Subcutaneous adipose tissue (tissue), 4 donors: ENCODE measurements around the gene INPP4A. TPM values are rescaled to one million over a fixed set of nuclear protein-coding genes. Genes with fewer than 3 reads are reported as not detected.

ENCODE experiments used
- total RNA-seq, 4 donors: library from RNA; depleted of rRNA; stranded (reverse); fragments of >200 nt; gene quantifications; one replicate each; pipeline ENCODE4 v1.1.0, GENCODE V29; 2016
- TF ChIP-seq, protein P1 (sequence below): fragments of 450-650 bp; IDR thresholded peaks from one replicate; pipeline ENCODE4 v1.5.1; 2016; ENCODE audit warnings: low read depth, mild to moderate bottlenecking, control low read depth, antibody characterized with exemption, moderate library complexity

The INPP4A gene
- total RNA-seq, 4 donors from 2014 or later = 18.9 to 38.2 (median 22.0) TPM

DNA sequence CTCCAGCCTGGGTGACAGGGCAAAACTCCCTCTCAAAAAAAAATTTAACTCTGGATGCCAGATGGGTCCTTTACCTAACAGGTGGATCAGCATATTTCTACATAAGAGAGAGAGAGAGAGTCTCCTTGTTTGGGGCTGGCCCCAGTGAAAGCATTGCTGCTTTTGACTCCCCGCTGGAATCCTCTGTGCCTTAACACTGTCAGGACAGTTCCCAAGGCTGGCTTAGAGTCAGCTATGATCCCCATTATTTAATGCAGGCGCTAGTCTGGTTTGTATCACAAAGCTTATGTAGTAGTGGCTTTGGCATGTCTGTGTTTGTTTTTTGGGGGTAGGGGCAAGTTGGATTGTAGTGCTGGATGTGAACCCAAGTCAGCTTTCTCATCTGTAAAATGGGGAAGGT is 9.4 kb downstream of the INPP4A start:
- TF ChIP-seq, protein P1, sequence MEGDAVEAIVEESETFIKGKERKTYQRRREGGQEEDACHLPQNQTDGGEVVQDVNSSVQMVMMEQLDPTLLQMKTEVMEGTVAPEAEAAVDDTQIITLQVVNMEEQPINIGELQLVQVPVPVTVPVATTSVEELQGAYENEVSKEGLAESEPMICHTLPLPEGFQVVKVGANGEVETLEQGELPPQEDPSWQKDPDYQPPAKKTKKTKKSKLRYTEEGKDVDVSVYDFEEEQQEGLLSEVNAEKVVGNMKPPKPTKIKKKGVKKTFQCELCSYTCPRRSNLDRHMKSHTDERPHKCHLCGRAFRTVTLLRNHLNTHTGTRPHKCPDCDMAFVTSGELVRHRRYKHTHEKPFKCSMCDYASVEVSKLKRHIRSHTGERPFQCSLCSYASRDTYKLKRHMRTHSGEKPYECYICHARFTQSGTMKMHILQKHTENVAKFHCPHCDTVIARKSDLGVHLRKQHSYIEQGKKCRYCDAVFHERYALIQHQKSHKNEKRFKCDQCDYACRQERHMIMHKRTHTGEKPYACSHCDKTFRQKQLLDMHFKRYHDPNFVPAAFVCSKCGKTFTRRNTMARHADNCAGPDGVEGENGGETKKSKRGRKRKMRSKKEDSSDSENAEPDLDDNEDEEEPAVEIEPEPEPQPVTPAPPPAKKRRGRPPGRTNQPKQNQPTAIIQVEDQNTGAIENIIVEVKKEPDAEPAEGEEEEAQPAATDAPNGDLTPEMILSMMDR = no peak

GRCh38 chr2:98454500-98455235 is 10.0 kb downstream of the INPP4A start:
- TF ChIP-seq, protein P1 = no peak

GRCh38 chr2:98455494-98455976 is 10.9 kb downstream of the INPP4A start:
- TF ChIP-seq, protein P1 = no peak

GRCh38 chr2:98457045-98457696 is 12.5 kb downstream of the INPP4A start:
- TF ChIP-seq, protein P1 = no peak

DNA sequence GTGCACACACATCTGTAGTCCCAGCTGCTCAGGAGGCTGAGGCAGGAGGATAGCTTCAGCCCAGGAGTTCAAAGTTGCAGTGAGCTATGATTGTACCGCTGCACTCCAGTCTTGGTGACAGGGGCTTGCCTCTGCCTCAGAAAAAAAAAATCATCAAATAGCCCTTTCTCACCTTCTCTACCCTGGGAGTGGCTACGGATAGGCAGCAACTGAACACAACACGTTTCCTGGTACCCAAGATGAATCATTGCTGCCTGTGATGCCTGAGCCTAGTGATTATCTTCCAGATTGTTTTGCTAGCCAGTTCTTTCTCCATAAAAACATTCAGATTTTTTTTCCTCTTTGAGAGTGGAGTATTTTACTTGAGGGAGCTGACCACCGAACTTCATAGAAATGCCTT is 13.5 kb downstream of the INPP4A start:
- TF ChIP-seq, protein P1 = no peak

GRCh38 chr2:98458667-98459380 is 14.2 kb downstream of the INPP4A start:
- TF ChIP-seq, protein P1 = no peak

GRCh38 chr2:98459496-98460175 is 15.0 kb downstream of the INPP4A start:
- TF ChIP-seq, protein P1 = no peak
